ENCODE results near the gene ELOVL1.
"Not testable (repeated sequence)": the region's sequence is repeated elsewhere in the genome, so short reads cannot be mapped to it uniquely, and the experiment has no call there.

ELOVL1 gene

GRCh38 chr1:43367904-43368645, at the start of gene ELOVL1:
Gene ELOVL1 (minus strand): TSS chr1:43368011. CDS start chr1:43365609, 2,402 bp downstream.
- peak; percentile 92 for DNase-seq

GRCh38 chr1:43415901-43416300, 48.1 kb upstream of the ELOVL1 start:
- no peak for DNase-seq

GRCh38 chr1:43414634-43415223, 46.9 kb upstream of the ELOVL1 start:
- no peak for DNase-seq

GRCh38 chr1:43413426-43413825, 45.6 kb upstream of the ELOVL1 start:
- DNase-seq, result not testable (repeated sequence)

- no peak for DNase-seq
Measured at GRCh38 chr1:43410571-43410970, 42.8 kb upstream of the ELOVL1 start.

GRCh38 chr1:43405876-43406234, 38.0 kb upstream of the ELOVL1 start:
- DNase-seq, result no peak

- DNase-seq, result no peak
Measured at GRCh38 chr1:43405219-43405875, 37.5 kb upstream of the ELOVL1 start.

- DNase-seq, result no peak
Measured at GRCh38 chr1:43404353-43404752, 36.5 kb upstream of the ELOVL1 start.

GRCh38 chr1:43402089-43402865, 34.5 kb upstream of the ELOVL1 start:
- no peak for DNase-seq

- DNase-seq, result not testable (repeated sequence)
Measured at GRCh38 chr1:43400441-43400840, 32.6 kb upstream of the ELOVL1 start.

- DNase-seq, result no peak
Measured at GRCh38 chr1:43398227-43398626, 30.4 kb upstream of the ELOVL1 start.

- no peak for DNase-seq
Measured at GRCh38 chr1:43396059-43396458, 28.2 kb upstream of the ELOVL1 start.

GRCh38 chr1:43395523-43395922, 27.7 kb upstream of the ELOVL1 start:
- no peak for DNase-seq

- no peak for DNase-seq
Measured at GRCh38 chr1:43392702-43393101, 24.9 kb upstream of the ELOVL1 start.

GRCh38 chr1:43389326-43390313, 21.8 kb upstream of the ELOVL1 start, which contains the start of the genes MED8 and SZT2:
Gene MED8 (minus strand): TSS chr1:43389800. CDS start chr1:43389764, 36 bp downstream.
Gene SZT2 (plus strand): TSS chr1:43389899. CDS start chr1:43389969, 70 bp downstream.
- peak; percentile 97 for DNase-seq

GRCh38 chr1:43388613-43389012, 20.8 kb upstream of the ELOVL1 start:
- DNase-seq, result no peak

- DNase-seq, result no peak
Measured at GRCh38 chr1:43387976-43388599, 20.3 kb upstream of the ELOVL1 start.

- DNase-seq, result no peak
Measured at GRCh38 chr1:43386676-43387075, 18.9 kb upstream of the ELOVL1 start.

- DNase-seq, result no peak
Measured at GRCh38 chr1:43383449-43383848, 15.6 kb upstream of the ELOVL1 start.

- no peak for DNase-seq
Measured at GRCh38 chr1:43382027-43382779, 14.4 kb upstream of the ELOVL1 start.

- DNase-seq, result no peak
Measured at GRCh38 chr1:43381612-43382011, 13.8 kb upstream of the ELOVL1 start.
